Measurements from ENCODE around the gene IL18BP. TPM values are rescaled to one million over a fixed set of nuclear protein-coding genes. Genes with fewer than 3 reads are reported as not detected.
A peak's percentile ranks its signal among the peaks of the same experiment; 100 is the strongest.

The IL18BP gene
- total RNA-seq, 1 donor from 2014 or later: 15.2 TPM

- no peak for DNase-seq (ENCODE audit: low read depth)
These were observed 1.1 kb upstream of the IL18BP start for GRCh38 chr11:71997594-71997993.

GRCh38 chr11:71998061-71998460, 648 bp upstream of the IL18BP start:
- no peak for FAIRE-seq
- peaks cover 28% of the 10 kb centered on the region for H3K4me1 Mint-ChIP-seq (ENCODE audit: low read depth, unreplicated experiment)

More at GRCh38 chr11:71997594-71997993, 1.1 kb upstream of the IL18BP start:
- no peak overlapping the region for H3K27ac ChIP-seq (ENCODE audit: low read depth, low read length)
- Mint-ChIP-seq H3K4me3 (ENCODE audit: unreplicated experiment) (no peak overlapping the region), H3K36me3 (ENCODE audit: low read depth, unreplicated experiment) (peaks cover 38% of the 10 kb centered on the region), H3K4me1 (ENCODE audit: low read depth, unreplicated experiment) (peaks cover 28% of the 10 kb centered on the region), H3K27me3 (ENCODE audit: low read depth, unreplicated experiment) (no peaks in the 10 kb centered on the region), H3K9me3 (ENCODE audit: unreplicated experiment) (peaks cover 2% of the 10 kb centered on the region), H3K27ac (ENCODE audit: unreplicated experiment) (no peak overlapping the region)
- H3K9me3 ChIP-seq (ENCODE audit: insufficient read depth, low read depth, low read length): no peaks in the 10 kb centered on the region
- no peaks in the 10 kb centered on the region for H3K4me1 ChIP-seq (ENCODE audit: insufficient read depth, low read length)
- no peaks in the 10 kb centered on the region for H3K27me3 ChIP-seq (ENCODE audit: insufficient read depth, low read length)
- no peak overlapping the region for H3K4me2 ChIP-seq (ENCODE audit: low read length)
- no peak overlapping the region for H3K9ac ChIP-seq (ENCODE audit: low read length)
- H3K4me3 ChIP-seq (ENCODE audit: insufficient read depth, low read depth, low read length): no peak overlapping the region
- H2AFZ ChIP-seq (ENCODE audit: low read depth, low read length): no peak overlapping the region
- TF ChIP-seq, protein P1, sequence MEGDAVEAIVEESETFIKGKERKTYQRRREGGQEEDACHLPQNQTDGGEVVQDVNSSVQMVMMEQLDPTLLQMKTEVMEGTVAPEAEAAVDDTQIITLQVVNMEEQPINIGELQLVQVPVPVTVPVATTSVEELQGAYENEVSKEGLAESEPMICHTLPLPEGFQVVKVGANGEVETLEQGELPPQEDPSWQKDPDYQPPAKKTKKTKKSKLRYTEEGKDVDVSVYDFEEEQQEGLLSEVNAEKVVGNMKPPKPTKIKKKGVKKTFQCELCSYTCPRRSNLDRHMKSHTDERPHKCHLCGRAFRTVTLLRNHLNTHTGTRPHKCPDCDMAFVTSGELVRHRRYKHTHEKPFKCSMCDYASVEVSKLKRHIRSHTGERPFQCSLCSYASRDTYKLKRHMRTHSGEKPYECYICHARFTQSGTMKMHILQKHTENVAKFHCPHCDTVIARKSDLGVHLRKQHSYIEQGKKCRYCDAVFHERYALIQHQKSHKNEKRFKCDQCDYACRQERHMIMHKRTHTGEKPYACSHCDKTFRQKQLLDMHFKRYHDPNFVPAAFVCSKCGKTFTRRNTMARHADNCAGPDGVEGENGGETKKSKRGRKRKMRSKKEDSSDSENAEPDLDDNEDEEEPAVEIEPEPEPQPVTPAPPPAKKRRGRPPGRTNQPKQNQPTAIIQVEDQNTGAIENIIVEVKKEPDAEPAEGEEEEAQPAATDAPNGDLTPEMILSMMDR (IDR thresholded peaks at IDR 0.05; ENCODE audit: insufficient read depth, low read depth, low read length): no peak
- no peak for TF ChIP-seq EZH2 (IDR thresholded peaks at IDR 0.05; ENCODE audit: insufficient read depth, low read length)
- FAIRE-seq: no peak
- peaks cover 79% of the 10 kb centered on the region for H4K20me1 ChIP-seq (ENCODE audit: insufficient read depth, low read length)
- H3K36me3 ChIP-seq (ENCODE audit: insufficient read depth, low read length): peaks cover 18% of the 10 kb centered on the region
- H3K79me2 ChIP-seq (ENCODE audit: insufficient read depth, low read length): peaks cover 12% of the 10 kb centered on the region

GRCh38 chr11:71999362-71999761, 653 bp downstream of the IL18BP start:
- H3K4me3 Mint-ChIP-seq (ENCODE audit: unreplicated experiment): peak overlapping the region; percentile 42

More at GRCh38 chr11:71998061-71998460, 648 bp upstream of the IL18BP start:
- H2AFZ ChIP-seq (ENCODE audit: low read depth, low read length): no peak overlapping the region
- Mint-ChIP-seq H3K36me3 (ENCODE audit: low read depth, unreplicated experiment) (peaks cover 40% of the 10 kb centered on the region), H3K27me3 (ENCODE audit: low read depth, unreplicated experiment) (no peaks in the 10 kb centered on the region), H3K27ac (ENCODE audit: unreplicated experiment) (no peak overlapping the region), H3K4me3 (ENCODE audit: unreplicated experiment) (no peak overlapping the region), H3K9me3 (ENCODE audit: unreplicated experiment) (peaks cover 2% of the 10 kb centered on the region)
- peaks cover 12% of the 10 kb centered on the region for H3K79me2 ChIP-seq (ENCODE audit: insufficient read depth, low read length)
- H3K27me3 ChIP-seq (ENCODE audit: insufficient read depth, low read length): no peaks in the 10 kb centered on the region
- H3K27ac ChIP-seq (ENCODE audit: low read depth, low read length): no peak overlapping the region
- H4K20me1 ChIP-seq (ENCODE audit: insufficient read depth, low read length): peaks cover 82% of the 10 kb centered on the region
- H3K4me2 ChIP-seq (ENCODE audit: low read length): no peak overlapping the region
- no peaks in the 10 kb centered on the region for H3K4me1 ChIP-seq (ENCODE audit: insufficient read depth, low read length)
- TF ChIP-seq, protein P1 (IDR thresholded peaks at IDR 0.05; ENCODE audit: insufficient read depth, low read depth, low read length): no peak
- TF ChIP-seq EZH2 (IDR thresholded peaks at IDR 0.05; ENCODE audit: insufficient read depth, low read length): no peak
- no peak for DNase-seq (ENCODE audit: low read depth)
- no peaks in the 10 kb centered on the region for H3K9me3 ChIP-seq (ENCODE audit: insufficient read depth, low read depth, low read length)
- H3K4me3 ChIP-seq (ENCODE audit: insufficient read depth, low read depth, low read length): no peak overlapping the region
- peaks cover 23% of the 10 kb centered on the region for H3K36me3 ChIP-seq (ENCODE audit: insufficient read depth, low read length)
- H3K9ac ChIP-seq (ENCODE audit: low read length): no peak overlapping the region

More at GRCh38 chr11:71999362-71999761, 653 bp downstream of the IL18BP start:
- H3K79me2 ChIP-seq (ENCODE audit: insufficient read depth, low read length): peaks cover 12% of the 10 kb centered on the region
- peaks cover 2% of the 10 kb centered on the region for H3K9me3 Mint-ChIP-seq (ENCODE audit: unreplicated experiment)
- H3K4me2 ChIP-seq (ENCODE audit: low read length): no peak overlapping the region
- no peak overlapping the region for H3K4me3 ChIP-seq (ENCODE audit: insufficient read depth, low read depth, low read length)
- H3K27ac Mint-ChIP-seq (ENCODE audit: unreplicated experiment): peak overlapping the region; percentile 18
- no peaks in the 10 kb centered on the region for H3K9me3 ChIP-seq (ENCODE audit: insufficient read depth, low read depth, low read length)
- DNase-seq (ENCODE audit: low read depth): no peak
- H3K27me3 ChIP-seq (ENCODE audit: insufficient read depth, low read length): no peaks in the 10 kb centered on the region
- no peaks in the 10 kb centered on the region for H3K27me3 Mint-ChIP-seq (ENCODE audit: low read depth, unreplicated experiment)
- no peak overlapping the region for H2AFZ ChIP-seq (ENCODE audit: low read depth, low read length)
- FAIRE-seq: no peak
- TF ChIP-seq, protein P1 (IDR thresholded peaks at IDR 0.05; ENCODE audit: insufficient read depth, low read depth, low read length): no peak
- TF ChIP-seq EZH2 (IDR thresholded peaks at IDR 0.05; ENCODE audit: insufficient read depth, low read length): no peak
- H4K20me1 ChIP-seq (ENCODE audit: insufficient read depth, low read length): peaks cover 85% of the 10 kb centered on the region
- H3K27ac ChIP-seq (ENCODE audit: low read depth, low read length): no peak overlapping the region
- peaks cover 29% of the 10 kb centered on the region for H3K36me3 ChIP-seq (ENCODE audit: insufficient read depth, low read length)
- H3K4me1 ChIP-seq (ENCODE audit: insufficient read depth, low read length): no peaks in the 10 kb centered on the region
- H3K9ac ChIP-seq (ENCODE audit: low read length): no peak overlapping the region
- peaks cover 43% of the 10 kb centered on the region for H3K36me3 Mint-ChIP-seq (ENCODE audit: low read depth, unreplicated experiment)
- peaks cover 28% of the 10 kb centered on the region for H3K4me1 Mint-ChIP-seq (ENCODE audit: low read depth, unreplicated experiment)
